Astrocyte (in vitro differentiated cells and primary cell): ENCODE results near the gene AREG. TPM values are rescaled to one million over a fixed set of nuclear protein-coding genes. Genes with fewer than 3 reads are reported as not detected.

Source experiments
- DNase-seq: peaks from one replicate; pipeline ENCODE4 v3.0.0-alpha.2; 2010; ENCODE audit warnings: low read depth
- FAIRE-seq: peaks from 2 replicates; lab custom pipeline; 2011; peaks lifted over from hg19 to GRCh38; lab: Jason Lieb, UNC
- H2AFZ ChIP-seq: 2 replicates; pipeline ENCODE4 v1.6.0; 2012; ENCODE audit warnings: low read depth, low read length, inconsistent platforms
- H3K27ac ChIP-seq: 2 replicates; pipeline ENCODE4 v1.5.1; 2011; ENCODE audit warnings: low read depth, low read length, inconsistent platforms
- H3K27me3 ChIP-seq: 2 replicates; pipeline ENCODE4 v1.6.0; 2011; ENCODE audit warnings: low read length, inconsistent platforms; ENCODE audit not compliant: insufficient read depth
- H3K36me3 ChIP-seq: 2 replicates; pipeline ENCODE4 v1.5.1; 2011; ENCODE audit warnings: low read length, inconsistent platforms; ENCODE audit not compliant: insufficient read depth
- H3K4me1 ChIP-seq: 2 replicates; pipeline ENCODE4 v1.5.1; 2011; ENCODE audit warnings: low read length, inconsistent platforms; ENCODE audit not compliant: insufficient read depth
- H3K4me2 ChIP-seq: 2 replicates; pipeline ENCODE4 v1.6.0; 2012; ENCODE audit warnings: low read length, inconsistent platforms
- H3K4me3 ChIP-seq: 2 replicates; pipeline ENCODE4 v1.5.1; 2011; ENCODE audit warnings: low read depth, mild to moderate bottlenecking, low read length, inconsistent platforms; ENCODE audit not compliant: insufficient read depth
- H3K79me2 ChIP-seq: 2 replicates; pipeline ENCODE4 v1.6.0; 2012; ENCODE audit warnings: mild to moderate bottlenecking, low read length, inconsistent platforms; ENCODE audit not compliant: insufficient read depth
- H3K9ac ChIP-seq: 2 replicates; pipeline ENCODE4 v1.6.0; 2012; ENCODE audit warnings: mild to moderate bottlenecking, low read length, inconsistent platforms
- H3K9me3 ChIP-seq: 2 replicates; pipeline ENCODE4 v1.5.1; 2012; ENCODE audit warnings: low read depth, mild to moderate bottlenecking, low read length, inconsistent platforms; ENCODE audit not compliant: insufficient read depth
- H4K20me1 ChIP-seq: 2 replicates; pipeline ENCODE4 v1.6.0; 2012; ENCODE audit warnings: low read length, inconsistent platforms; ENCODE audit not compliant: insufficient read depth
- H3K27ac Mint-ChIP-seq: one replicate; pipeline ENCODE4 v1.8.0; 2021; ENCODE audit warnings: mild to moderate bottlenecking, mixed read lengths; ENCODE audit not compliant: unreplicated experiment
- H3K27me3 Mint-ChIP-seq: one replicate; pipeline ENCODE4 v1.8.0; 2021; ENCODE audit warnings: low read depth, mixed read lengths; ENCODE audit not compliant: unreplicated experiment
- H3K36me3 Mint-ChIP-seq: one replicate; pipeline ENCODE4 v1.8.0; 2021; ENCODE audit warnings: low read depth, mixed read lengths; ENCODE audit not compliant: unreplicated experiment
- H3K4me1 Mint-ChIP-seq: one replicate; pipeline ENCODE4 v1.8.0; 2021; ENCODE audit warnings: low read depth, mixed read lengths; ENCODE audit not compliant: unreplicated experiment
- H3K4me3 Mint-ChIP-seq: one replicate; pipeline ENCODE4 v1.8.0; 2021; ENCODE audit warnings: mild to moderate bottlenecking, moderate library complexity, mixed read lengths; ENCODE audit not compliant: unreplicated experiment
- H3K9me3 Mint-ChIP-seq: one replicate; pipeline ENCODE4 v1.8.0; 2021; ENCODE audit warnings: mild to moderate bottlenecking, mixed read lengths; ENCODE audit not compliant: unreplicated experiment
- EZH2 ChIP-seq: IDR thresholded peaks from 2 replicates; pipeline ENCODE4 v1.6.1; 2012; ENCODE audit warnings: mild to moderate bottlenecking, low read length, inconsistent platforms; ENCODE audit not compliant: insufficient read depth
- total RNA-seq: library from RNA; stranded (reverse); gene quantifications from 2 replicates; pipeline ENCODE4 v1.2.1, GENCODE V29; 2021
- TF ChIP-seq, protein P1 (sequence below): IDR thresholded peaks from 2 replicates; pipeline ENCODE4 v1.5.1; 2011; ENCODE audit warnings: low read depth, mild to moderate bottlenecking, inconsistent platforms, low read length, moderate library complexity; ENCODE audit not compliant: insufficient read depth

AREG gene
- total RNA-seq, 1 donor from 2014 or later: 1.5 TPM

DNA sequence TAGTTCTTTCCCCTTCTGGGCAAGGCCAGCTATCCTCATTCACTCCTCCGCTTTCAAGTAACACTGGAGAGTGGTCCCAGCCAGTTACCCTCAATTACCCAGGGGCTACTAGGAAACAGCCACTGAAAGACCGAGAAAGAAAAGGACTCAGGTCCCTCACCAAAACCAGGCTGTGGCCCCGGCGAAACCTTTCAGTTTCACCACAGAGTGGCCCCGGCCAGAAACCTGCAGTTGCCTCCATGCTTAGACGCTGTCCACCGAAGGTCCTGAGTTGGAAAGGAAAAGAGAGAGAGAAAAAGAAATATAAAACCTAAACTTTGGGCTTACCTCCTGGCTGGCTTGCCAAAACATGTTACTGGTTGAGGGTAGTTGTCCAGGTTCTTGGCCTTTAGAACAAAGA, 5.0 kb upstream of the AREG start:
- Histone ChIP-seq H3K9me3 (no peaks in the 10 kb centered on the region), H2AFZ (no peak overlapping the region), H3K4me2 (no peak overlapping the region), H3K27me3 (no peaks in the 10 kb centered on the region), H3K27ac (no peak overlapping the region), H4K20me1 (no peaks in the 10 kb centered on the region), H3K4me3 (no peak overlapping the region), H3K4me1 (no peaks in the 10 kb centered on the region), H3K36me3 (no peaks in the 10 kb centered on the region), H3K9ac (no peak overlapping the region), H3K79me2 (no peaks in the 10 kb centered on the region)
- Mint-ChIP-seq H3K9me3 (no peaks in the 10 kb centered on the region), H3K27me3 (no peaks in the 10 kb centered on the region), H3K4me1 (no peaks in the 10 kb centered on the region), H3K27ac (no peak overlapping the region), H3K4me3 (no peak overlapping the region), H3K36me3 (no peaks in the 10 kb centered on the region)
- DNase-seq (no peak), FAIRE-seq (no peak)
- TF ChIP-seq, protein P1, sequence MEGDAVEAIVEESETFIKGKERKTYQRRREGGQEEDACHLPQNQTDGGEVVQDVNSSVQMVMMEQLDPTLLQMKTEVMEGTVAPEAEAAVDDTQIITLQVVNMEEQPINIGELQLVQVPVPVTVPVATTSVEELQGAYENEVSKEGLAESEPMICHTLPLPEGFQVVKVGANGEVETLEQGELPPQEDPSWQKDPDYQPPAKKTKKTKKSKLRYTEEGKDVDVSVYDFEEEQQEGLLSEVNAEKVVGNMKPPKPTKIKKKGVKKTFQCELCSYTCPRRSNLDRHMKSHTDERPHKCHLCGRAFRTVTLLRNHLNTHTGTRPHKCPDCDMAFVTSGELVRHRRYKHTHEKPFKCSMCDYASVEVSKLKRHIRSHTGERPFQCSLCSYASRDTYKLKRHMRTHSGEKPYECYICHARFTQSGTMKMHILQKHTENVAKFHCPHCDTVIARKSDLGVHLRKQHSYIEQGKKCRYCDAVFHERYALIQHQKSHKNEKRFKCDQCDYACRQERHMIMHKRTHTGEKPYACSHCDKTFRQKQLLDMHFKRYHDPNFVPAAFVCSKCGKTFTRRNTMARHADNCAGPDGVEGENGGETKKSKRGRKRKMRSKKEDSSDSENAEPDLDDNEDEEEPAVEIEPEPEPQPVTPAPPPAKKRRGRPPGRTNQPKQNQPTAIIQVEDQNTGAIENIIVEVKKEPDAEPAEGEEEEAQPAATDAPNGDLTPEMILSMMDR: no peak
- no peak for TF ChIP-seq EZH2

DNA sequence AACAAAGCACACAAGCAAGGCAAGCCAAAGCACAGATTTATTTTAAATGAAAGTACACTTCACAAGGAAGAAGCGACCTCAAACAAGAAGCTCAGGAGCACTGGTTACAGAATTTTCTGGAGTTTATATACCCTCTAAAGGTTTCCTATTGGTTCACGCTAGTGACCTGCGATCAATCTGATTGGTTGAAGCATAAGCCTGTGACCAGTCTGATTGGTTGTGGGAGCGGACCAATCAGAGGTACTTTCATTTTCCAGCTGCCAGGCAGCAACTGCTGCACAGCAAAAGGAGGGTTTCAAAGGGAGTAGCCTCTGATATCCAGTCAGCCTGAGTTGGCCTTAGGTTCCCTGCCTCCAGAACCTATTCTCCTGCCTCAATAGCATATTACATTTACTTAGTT, 4.6 kb upstream of the AREG start:
- Mint-ChIP-seq H3K27me3 (no peaks in the 10 kb centered on the region), H3K4me3 (no peak overlapping the region), H3K9me3 (no peaks in the 10 kb centered on the region), H3K36me3 (no peaks in the 10 kb centered on the region), H3K27ac (no peak overlapping the region), H3K4me1 (no peaks in the 10 kb centered on the region)
- Histone ChIP-seq H3K36me3 (no peaks in the 10 kb centered on the region), H3K27ac (no peak overlapping the region), H3K9ac (no peak overlapping the region), H3K27me3 (no peaks in the 10 kb centered on the region), H3K4me1 (no peaks in the 10 kb centered on the region), H3K4me3 (no peak overlapping the region), H4K20me1 (no peaks in the 10 kb centered on the region), H3K79me2 (no peaks in the 10 kb centered on the region), H2AFZ (no peak overlapping the region), H3K9me3 (no peaks in the 10 kb centered on the region), H3K4me2 (no peak overlapping the region)
- FAIRE-seq (no peak), DNase-seq (no peak)
- TF ChIP-seq, protein P1: no peak
- no peak for TF ChIP-seq EZH2

DNA sequence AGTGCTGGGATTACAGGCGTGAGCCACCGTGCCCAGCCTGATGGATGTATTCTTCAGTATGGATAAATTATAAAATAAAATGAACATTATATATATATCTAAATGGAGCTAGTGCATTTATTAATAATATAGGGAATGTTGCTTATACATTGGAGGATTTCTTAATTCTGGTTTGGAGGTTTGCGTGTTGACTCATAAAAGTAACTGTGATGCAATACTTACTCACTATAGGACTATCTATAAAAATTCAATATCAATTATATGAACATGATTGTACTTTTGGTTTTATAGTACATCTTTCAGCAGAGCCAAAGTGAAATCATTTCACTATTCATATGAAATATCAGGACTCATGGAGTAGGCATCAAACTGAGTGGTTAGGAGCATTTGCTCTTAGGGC, 3.2 kb upstream of the AREG start:
- no peaks in the 10 kb centered on the region for H4K20me1 ChIP-seq
- H3K4me1 ChIP-seq: peaks cover 5% of the 10 kb centered on the region
- no peaks in the 10 kb centered on the region for H3K36me3 ChIP-seq
- Mint-ChIP-seq H3K4me1 (peaks cover 3% of the 10 kb centered on the region), H3K27ac (no peak overlapping the region), H3K4me3 (no peak overlapping the region), H3K36me3 (no peaks in the 10 kb centered on the region), H3K9me3 (no peaks in the 10 kb centered on the region), H3K27me3 (no peaks in the 10 kb centered on the region)
- DNase-seq (no peak), FAIRE-seq (no peak)
- H3K79me2 ChIP-seq: no peaks in the 10 kb centered on the region
- H3K4me2 ChIP-seq: no peak overlapping the region
- no peak overlapping the region for H3K27ac ChIP-seq
- no peaks in the 10 kb centered on the region for H3K9me3 ChIP-seq
- H3K4me3 ChIP-seq: no peak overlapping the region
- no peaks in the 10 kb centered on the region for H3K27me3 ChIP-seq
- no peak overlapping the region for H3K9ac ChIP-seq
- H2AFZ ChIP-seq: no peak overlapping the region
- TF ChIP-seq, protein P1: no peak
